SKM-1 (cell line): ENCODE results near the gene AVP.

Experiments used
- DNase-seq: peaks from one replicate; lab custom pipeline; 2025; ENCODE audit not compliant: unreplicated experiment; lab: John Stamatoyannopoulos, UW

Gene AVP

GRCh38 chr20:3109350-3110302 lies 25.1 kb upstream of the AVP start:
- DNase-seq, result no peak

DNA sequence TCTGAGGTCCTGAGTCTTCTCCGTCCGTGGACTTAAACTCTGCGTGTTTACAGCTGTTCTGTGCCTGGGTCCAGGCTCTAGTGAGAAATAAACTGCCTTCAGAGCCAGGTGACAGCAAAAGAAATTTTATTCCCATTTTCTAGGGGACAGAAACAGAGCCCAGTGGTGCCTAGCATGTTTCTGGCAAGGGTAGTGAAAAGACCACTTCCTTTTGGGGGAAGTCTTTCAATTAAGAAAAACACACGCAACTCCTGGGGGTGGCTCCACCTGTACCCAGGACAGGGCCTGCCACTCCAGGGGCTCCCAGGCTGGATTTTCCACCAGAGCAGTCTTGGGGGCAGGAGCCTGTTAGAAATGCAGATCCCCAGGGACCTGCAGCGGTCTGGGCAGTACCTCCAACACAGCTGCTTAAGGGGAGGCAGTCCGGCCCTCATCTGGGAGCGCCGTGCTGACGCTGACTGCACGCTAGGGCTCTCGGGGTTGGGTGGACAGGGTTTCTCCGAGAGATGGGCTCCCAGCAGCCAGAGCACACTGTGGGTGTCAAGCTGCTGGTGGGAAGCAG lies 23.0 kb upstream of the AVP start:
- no peak for DNase-seq

GRCh38 chr20:3106658-3107463 lies 22.3 kb upstream of the AVP start:
- no peak for DNase-seq

GRCh38 chr20:3106185-3106584 lies 21.7 kb upstream of the AVP start:
- no peak for DNase-seq

GRCh38 chr20:3105256-3106137 lies 21.0 kb upstream of the AVP start:
- DNase-seq, result no peak

DNA sequence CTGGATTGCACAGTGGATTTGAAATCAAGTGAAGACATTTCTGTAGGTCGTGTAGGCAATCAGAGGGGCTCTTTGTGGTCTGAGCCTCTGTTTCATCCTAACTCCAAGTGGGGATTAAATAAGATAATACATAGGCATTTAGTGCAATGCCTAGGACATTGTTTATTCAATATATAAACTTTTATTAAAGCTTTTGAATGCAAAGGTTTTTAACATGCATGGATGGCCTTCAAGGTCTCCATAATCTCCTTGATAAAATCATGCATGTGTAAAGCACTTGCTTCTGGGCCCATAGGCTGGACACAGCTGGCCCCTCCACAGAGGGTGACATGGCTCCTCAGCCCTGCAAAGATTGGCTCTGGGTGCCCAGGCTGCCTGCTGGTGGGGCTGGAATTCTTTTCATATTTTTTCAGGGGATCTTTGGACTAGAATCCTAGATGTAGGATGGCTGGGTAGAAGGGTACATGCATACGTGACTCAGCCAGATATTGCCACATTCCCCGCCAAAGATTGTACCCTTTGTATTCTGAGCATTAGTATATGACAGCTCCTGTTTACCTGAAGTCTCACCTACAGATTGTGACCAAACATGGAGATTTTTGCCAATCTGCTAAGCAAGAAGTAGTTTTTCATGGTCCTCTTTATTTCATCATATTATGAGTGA lies 19.0 kb upstream of the AVP start:
- DNase-seq, result no peak

DNA sequence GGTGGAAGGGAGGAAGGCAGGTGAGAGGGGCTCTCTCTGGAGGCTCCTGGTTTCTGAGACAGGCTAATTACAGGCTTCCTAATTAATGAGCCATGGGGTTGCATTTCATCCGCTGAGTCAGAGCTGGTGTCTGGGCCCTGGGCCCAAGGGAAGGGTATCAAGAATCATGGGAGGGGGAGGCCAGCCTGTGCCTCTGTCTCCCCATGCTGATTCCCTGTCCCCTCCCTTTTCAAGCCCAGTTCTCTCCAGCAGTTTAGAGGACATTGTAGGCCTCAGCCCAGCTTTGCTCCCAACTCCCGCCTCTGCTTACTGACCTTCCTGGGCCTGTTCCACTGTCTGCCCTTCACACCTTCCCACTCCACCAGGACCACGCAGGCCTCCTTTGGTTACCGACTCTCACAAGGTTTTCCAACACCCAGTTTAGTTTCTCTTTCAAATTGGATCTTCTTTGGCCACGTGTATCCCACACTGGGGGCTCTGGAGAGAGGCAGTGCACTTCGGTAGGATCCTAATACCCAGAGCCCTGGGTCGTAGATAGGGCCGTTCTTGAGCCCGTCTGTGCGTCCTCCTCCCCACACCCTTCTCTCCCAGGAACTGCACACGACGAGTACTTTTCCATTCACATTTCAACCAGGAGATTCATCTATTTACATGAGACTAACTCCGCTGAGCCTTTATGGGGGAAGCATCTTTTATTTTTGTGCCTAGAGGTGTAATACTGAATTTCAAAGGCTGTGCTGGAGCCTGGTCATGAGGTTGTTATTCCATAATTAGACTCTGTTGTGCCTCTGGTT lies 18.2 kb upstream of the AVP start:
- no peak for DNase-seq

DNA sequence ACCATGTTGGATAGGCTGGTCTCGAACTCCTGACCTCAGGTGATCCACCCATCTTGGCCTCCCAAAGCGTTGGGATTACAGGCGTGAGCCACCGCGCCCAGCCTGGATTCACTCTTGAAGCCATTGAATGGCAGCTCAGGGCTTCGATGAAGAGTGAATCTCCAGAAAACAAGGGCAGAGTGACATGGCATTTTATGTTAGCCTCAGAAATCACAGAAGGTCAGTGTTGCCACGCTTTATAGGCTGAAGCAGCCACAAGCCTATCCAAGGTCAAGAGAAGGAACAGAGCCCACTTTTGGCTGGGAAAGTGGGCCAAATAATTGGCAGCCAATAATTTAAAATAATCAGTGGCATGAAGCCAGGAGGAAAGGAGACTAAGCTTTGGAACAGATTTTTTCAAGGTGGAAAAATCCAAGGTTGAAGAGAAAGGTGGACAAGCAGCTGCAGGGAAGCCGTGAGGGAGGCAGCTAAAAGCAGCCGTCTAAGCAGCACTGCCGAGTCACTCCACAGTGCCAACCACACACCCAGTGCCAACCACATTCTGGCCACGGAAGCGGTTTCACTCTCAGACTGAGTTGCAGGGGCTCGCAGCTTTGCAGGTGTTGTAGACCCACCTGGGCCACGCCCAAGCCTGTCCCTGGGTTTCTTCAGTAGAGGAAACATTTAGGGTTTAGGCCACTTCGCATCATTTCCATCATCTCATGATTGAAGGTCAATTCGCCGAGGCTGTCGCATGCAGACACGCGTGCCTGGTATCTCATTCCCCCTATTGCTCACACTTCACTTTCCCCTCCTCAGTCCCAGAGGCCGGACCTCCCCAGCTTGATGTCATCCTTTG lies 17.4 kb upstream of the AVP start:
- DNase-seq, result no peak

DNA sequence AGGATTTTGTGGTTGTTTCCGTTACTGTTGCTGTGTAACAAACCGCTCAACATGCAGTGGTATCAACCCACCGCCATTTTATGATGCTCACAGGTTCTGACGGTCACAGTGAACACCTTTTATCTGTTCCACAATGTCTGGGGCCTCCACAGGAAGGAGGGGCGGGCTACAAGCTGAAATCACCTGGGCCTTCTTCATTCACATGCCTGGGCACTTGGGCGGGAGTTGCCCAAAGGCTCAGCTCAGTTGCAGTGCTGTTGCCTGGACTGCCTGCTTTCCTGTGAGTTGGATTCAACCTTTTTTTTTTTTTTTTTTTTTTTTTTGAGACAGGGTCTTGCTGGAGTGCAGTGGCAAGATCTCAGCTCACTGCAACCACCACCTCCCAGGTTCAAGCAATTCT lies 16.7 kb upstream of the AVP start:
- DNase-seq, result no peak

GRCh38 chr20:3100480-3100879 lies 16.0 kb upstream of the AVP start:
- no peak for DNase-seq

- DNase-seq, result no peak
Observed at GRCh38 chr20:3094848-3095629, 10.5 kb upstream of the AVP start.

DNA sequence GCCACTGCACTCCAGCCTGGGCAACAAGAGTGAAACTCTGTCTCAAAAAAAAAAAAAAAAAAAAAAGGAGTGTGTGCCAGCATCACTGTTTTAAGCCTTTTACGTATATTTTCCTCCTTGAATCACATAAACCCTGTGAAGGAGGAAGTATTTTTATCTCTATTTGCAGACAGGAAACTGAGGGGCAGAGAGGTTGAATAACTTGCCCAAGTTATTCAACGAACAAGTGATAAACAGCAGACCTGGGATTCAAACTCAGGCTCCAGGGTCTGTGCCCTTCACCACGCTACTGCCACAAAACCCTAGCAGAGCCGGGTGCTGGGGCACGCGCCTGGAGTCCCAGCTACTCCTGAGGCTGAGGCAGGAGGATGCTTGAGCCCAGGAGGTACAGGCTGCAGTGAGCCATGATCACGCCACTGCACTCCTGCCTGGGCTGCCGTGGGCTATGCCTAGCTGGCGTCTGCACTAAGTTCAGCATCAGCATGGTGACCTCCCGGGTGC lies 9.4 kb upstream of the AVP start:
- no peak for DNase-seq

GRCh38 chr20:3092611-3093379 lies 8.3 kb upstream of the AVP start:
- DNase-seq, result no peak

DNA sequence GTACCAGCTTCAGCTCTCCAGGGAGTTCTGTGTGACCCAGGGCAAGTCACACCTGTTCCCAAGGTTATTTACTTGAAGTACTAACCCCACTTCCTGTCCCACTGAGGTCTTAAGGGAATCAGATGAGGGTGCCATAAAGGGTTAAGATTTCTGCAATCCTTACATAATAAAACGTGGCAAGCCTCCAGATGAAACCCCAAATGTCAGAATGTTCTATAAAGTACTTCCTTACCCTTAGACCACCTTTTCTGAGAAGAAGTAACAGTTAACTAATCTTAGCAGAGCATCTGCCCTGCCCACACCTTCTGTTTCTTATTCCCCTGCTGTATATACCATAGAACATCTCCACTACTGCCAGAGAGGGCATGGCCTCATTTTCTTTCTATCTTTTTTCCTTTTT lies 6.0 kb upstream of the AVP start:
- no peak for DNase-seq

- no peak for DNase-seq
Observed at GRCh38 chr20:3088031-3088430, 3.5 kb upstream of the AVP start.

GRCh38 chr20:3085571-3086072 lies 1.1 kb upstream of the AVP start:
- no peak for DNase-seq

GRCh38 chr20:3084986-3085360 lies 449 bp upstream of the AVP start:
- DNase-seq, result no peak
